Stomach smooth muscle (tissue), 2 donors: Measurements from ENCODE around the gene TTC33.

ENCODE experiments used
- H3K27ac ChIP-seq: one replicate; pipeline ENCODE4 v1.7.0; 2013; ENCODE audit warnings: mild to moderate bottlenecking, low read length, inconsistent platforms
- H3K27me3 ChIP-seq, 2 donors: one replicate each; pipeline ENCODE4 v1.7.0; 2013; ENCODE audit warnings: low read length in 2 of 2; ENCODE audit not compliant: insufficient read depth in 2 of 2, control insufficient read depth in 1 of 2
- H3K36me3 ChIP-seq, 2 donors: one replicate each; pipeline ENCODE4 v1.7.0; 2013; ENCODE audit warnings: low read length in 2 of 2; ENCODE audit not compliant: control insufficient read depth in 2 of 2, insufficient read depth in 2 of 2
- H3K4me1 ChIP-seq: one replicate; pipeline ENCODE4 v1.7.0; 2013; ENCODE audit warnings: low read length; ENCODE audit not compliant: control insufficient read depth, insufficient read depth
- H3K4me3 ChIP-seq, 2 donors: one replicate each; pipeline ENCODE4 v1.7.0; 2013; ENCODE audit warnings: low read length in 2 of 2
- H3K9ac ChIP-seq, 2 donors: one replicate each; pipeline ENCODE4 v1.7.0; 2013; ENCODE audit warnings: low read length in 2 of 2, mild to moderate bottlenecking in 1 of 2
- H3K9me3 ChIP-seq, 2 donors: one replicate each; pipeline ENCODE4 v1.7.0; 2013; ENCODE audit warnings: low read length in 2 of 2; ENCODE audit not compliant: control insufficient read depth in 2 of 2
- donor health status: healthy.
- donor health status: Pancreatic carcinoma.

The TTC33 gene

DNA sequence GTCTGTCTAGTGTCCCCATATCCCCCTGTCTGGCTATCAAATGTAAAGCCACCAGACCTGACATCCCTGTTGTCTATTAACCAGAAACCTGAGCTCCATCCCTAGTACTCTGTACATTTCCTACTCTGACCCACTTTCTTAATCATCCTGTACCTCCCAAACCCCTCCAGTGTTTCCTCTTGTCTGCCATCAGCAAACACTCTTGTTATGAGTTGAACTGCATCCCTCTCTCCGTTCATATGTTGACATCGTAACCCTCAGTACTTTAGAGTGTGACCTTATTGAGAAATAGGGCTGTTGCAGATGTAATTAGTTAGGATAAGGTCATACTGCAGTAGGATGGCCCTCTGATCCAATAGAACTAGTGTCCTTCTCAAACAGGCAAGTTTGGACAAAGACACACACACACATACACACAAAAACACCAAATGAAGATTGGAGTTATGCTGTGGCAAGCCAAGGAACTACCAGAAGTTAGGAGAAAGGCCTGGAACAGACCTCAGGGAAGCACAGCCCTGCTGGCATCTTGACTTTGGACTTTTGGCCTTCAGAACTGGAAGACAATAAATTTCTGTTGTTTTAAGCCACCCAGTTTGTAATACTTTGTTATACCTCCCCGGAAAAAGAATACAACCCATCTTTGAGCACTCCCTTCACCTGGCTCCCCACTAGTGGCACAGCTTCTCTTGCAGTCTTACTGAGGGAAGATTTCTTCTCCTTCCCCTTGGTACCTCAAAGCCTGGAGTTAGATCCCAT, 256.1 kb downstream of the TTC33 start:
- Histone ChIP-seq H3K36me3 (no peaks in the 10 kb centered on the region), H3K27ac (no peak overlapping the region), H3K4me3 (no peak overlapping the region), H3K4me1 (no peaks in the 10 kb centered on the region), H3K27me3 (no peaks in the 10 kb centered on the region), H3K9me3 (no peaks in the 10 kb centered on the region), H3K9ac (no peak overlapping the region)

DNA sequence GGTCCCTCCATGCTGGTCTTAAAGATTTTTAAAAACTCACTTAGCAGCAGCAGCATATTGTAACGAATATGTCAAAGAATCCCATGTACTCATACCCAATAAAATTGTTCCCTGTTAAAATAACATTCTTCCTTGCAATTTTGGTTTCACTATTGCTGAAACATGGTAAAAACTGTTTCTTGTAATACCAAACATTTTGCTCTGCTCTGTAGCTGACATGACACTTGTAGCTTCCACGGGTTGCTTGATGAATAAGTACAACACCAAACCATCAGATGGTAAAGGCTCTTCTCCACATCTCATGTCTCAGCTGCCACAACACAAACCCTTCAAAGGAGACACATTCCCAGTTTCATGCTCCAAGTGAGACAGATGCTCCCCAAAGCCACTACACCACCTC, 256.8 kb downstream of the TTC33 start:
- Histone ChIP-seq H3K27ac (no peak overlapping the region), H3K4me3 (no peak overlapping the region), H3K9me3 (no peaks in the 10 kb centered on the region), H3K36me3 (no peaks in the 10 kb centered on the region), H3K9ac (no peak overlapping the region), H3K27me3 (no peaks in the 10 kb centered on the region), H3K4me1 (no peaks in the 10 kb centered on the region)

DNA sequence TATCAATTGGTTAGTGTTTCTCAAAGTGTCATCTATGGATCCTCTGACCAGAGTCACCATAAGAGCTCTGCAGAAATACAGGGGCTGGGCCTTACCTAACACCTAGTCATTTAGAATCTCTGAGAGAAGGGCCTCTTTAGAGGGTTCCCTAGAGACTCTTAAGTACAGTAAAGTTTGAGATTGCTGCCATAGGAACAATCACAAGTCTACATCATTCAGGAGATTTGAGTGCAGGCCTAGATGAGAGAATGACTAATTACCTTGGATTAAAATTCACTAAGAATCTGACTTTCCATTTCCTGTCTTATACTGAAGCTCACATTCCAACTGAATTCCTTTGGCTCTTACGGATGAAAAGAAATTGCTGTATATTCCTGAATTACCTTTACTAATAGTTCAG, 258.2 kb downstream of the TTC33 start:
- Histone ChIP-seq H3K9ac (no peak overlapping the region), H3K36me3 (no peaks in the 10 kb centered on the region), H3K27me3 (no peaks in the 10 kb centered on the region), H3K9me3 (no peaks in the 10 kb centered on the region), H3K4me3 (no peak overlapping the region), H3K4me1 (no peaks in the 10 kb centered on the region), H3K27ac (no peak overlapping the region)

DNA sequence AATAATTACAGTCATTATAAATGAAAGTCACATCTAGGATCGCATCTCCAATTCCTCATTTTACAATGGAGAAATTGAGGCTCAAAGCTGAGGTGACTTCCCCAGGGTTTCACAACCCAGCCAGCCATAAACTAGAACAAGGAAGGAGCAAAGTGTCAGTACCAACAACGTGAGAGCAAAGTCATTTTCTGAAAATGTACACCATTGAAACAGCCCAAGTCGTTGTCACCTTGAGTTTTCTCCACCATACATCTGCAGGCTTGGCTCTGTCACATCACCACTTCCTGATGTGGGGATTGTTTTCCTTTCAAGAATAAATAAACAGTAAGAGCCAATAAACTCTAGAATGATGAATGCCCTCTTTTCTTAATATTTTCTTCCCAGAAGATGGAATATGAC, 260.5 kb downstream of the TTC33 start:
- Histone ChIP-seq H3K4me1 (peaks cover 2% of the 10 kb centered on the region), H3K9ac (no peak overlapping the region), H3K4me3 (no peak overlapping the region), H3K27ac (no peak overlapping the region), H3K27me3 (no peaks in the 10 kb centered on the region), H3K9me3 (no peaks in the 10 kb centered on the region), H3K36me3 (no peaks in the 10 kb centered on the region)

DNA sequence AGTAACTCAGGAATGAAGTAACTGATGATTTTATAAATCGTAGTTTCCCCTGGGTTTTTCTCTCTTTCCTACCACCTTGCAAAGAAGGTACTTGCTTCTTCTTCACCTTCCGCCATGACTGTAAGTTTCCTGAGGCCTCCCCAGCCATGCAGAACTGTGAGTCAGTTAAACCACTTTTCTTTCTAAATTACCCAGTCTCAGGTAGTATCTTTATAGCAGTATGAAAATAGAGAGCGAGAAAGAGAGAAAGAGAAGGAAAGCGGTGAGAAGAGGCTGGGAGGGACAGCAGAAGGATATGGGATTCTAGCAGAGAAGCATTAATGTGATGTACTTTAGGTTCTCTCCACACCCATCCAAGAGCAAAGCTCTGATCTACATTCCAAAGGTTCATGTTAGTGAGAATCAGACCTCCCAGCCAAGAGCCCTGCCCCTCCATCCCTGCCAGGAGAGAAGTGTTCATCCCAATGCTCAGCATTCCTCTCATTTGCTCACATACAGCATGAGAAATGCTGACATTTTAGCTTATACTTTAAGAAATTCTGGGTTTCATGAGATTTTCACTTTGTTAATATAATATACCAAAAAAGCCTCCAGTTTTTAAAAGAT, 261.0 kb downstream of the TTC33 start:
- no peaks in the 10 kb centered on the region for H3K36me3 ChIP-seq
- no peaks in the 10 kb centered on the region for H3K9me3 ChIP-seq
- no peak overlapping the region for H3K9ac ChIP-seq
- no peak overlapping the region for H3K27ac ChIP-seq
- no peak overlapping the region for H3K4me3 ChIP-seq
- peaks cover 4% of the 10 kb centered on the region for H3K4me1 ChIP-seq
- H3K27me3 ChIP-seq = no peaks in the 10 kb centered on the region

DNA sequence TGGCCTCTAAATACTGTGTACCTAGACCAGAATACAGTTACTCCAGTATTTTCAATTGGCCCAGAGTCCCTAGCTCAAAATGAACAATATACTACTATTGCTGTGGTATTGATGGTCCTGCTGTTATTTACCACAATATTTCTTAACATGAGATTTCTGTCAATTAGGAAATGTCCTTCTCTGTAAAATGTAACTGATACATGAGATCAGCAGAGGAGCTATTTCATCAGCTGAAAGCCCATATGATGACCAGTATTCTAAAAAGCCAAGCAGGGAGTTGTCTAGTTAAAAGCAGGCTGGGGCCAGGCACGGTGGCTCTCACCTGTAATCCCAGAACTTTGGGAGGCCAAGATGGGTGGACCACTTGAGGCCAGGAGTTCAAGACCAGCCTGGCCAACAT, 263.7 kb downstream of the TTC33 start:
- peaks cover 4% of the 10 kb centered on the region for H3K4me1 ChIP-seq
- H3K9me3 ChIP-seq = no peaks in the 10 kb centered on the region
- H3K36me3 ChIP-seq = no peaks in the 10 kb centered on the region
- no peak overlapping the region for H3K9ac ChIP-seq
- H3K4me3 ChIP-seq = no peak overlapping the region
- H3K27ac ChIP-seq = no peak overlapping the region
- no peaks in the 10 kb centered on the region for H3K27me3 ChIP-seq

DNA sequence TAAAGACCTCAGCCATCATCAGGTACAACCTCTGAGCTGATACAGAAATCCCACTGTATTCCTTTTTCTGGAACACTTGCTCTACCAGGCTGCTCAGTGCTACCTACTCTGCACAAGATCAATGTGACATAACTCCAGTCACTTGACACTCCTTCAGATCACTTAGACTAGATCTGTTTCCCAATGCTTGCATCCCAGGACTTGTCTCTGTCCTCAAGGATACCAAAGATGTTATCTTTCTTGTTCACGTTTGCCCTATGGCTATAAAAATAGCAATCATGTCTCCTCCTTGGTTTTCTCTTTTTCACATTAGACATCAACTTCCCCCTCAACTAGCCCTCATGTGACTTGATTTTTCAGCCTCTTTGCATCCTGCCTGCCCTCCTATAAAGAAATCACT, 264.1 kb downstream of the TTC33 start:
- Histone ChIP-seq H3K36me3 (no peaks in the 10 kb centered on the region), H3K4me3 (no peak overlapping the region), H3K9ac (no peak overlapping the region), H3K4me1 (peaks cover 4% of the 10 kb centered on the region), H3K9me3 (no peaks in the 10 kb centered on the region), H3K27me3 (no peaks in the 10 kb centered on the region), H3K27ac (no peak overlapping the region)

DNA sequence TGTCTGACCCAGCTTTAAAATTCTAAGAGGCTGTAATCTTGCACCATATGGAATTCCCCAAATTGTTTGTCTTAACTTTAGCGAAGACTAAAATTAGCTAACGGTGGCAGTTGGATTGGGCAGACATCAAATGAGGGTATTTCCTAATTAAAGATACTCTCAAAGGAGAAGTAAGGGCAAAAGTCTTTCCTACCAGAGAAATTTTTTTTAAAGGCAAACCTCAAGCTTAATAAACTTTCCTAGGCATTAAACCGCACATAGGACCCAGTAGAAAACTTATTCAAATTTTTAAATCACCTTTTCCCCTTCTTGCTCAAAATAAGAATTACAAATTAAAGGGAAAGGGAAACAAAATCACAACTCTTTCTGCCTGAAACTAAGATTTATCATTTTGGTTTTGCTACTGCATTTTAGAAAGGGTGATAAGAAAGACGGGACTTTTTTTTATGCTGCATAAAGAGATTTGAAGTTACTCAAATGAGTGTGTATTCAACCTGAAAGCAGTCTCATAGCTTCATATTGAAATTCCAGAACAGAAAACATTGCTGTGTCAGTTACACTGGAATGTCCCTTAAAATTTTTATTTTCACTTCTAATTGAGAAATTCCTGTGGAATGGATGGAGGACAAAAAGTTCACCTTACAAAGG, 265.2 kb downstream of the TTC33 start:
- Histone ChIP-seq H3K4me1 (peaks cover 4% of the 10 kb centered on the region), H3K9me3 (no peaks in the 10 kb centered on the region), H3K27me3 (no peaks in the 10 kb centered on the region), H3K4me3 (no peak overlapping the region), H3K36me3 (no peaks in the 10 kb centered on the region), H3K27ac (no peak overlapping the region), H3K9ac (no peak overlapping the region)

DNA sequence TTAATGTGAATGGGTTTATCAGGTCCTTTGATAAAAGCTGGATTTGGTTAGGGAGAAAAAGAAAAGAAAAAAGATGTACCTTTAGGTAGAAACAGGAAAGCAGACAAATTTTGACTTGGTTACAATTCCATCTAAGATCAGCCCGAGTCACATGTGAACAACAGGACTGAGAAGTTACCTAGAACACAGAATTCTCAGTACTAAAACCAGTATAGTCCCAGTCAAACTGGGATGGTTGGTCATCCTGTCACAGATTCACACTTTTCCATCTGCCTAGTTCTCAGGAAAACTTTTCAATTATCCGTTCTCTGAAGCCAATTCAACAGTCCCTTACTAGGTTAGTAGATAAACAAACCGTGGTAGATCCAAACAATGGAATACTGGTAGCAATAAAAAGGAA, 266.3 kb downstream of the TTC33 start:
- no peaks in the 10 kb centered on the region for H3K9me3 ChIP-seq
- no peak overlapping the region for H3K9ac ChIP-seq
- H3K4me3 ChIP-seq = no peak overlapping the region

DNA sequence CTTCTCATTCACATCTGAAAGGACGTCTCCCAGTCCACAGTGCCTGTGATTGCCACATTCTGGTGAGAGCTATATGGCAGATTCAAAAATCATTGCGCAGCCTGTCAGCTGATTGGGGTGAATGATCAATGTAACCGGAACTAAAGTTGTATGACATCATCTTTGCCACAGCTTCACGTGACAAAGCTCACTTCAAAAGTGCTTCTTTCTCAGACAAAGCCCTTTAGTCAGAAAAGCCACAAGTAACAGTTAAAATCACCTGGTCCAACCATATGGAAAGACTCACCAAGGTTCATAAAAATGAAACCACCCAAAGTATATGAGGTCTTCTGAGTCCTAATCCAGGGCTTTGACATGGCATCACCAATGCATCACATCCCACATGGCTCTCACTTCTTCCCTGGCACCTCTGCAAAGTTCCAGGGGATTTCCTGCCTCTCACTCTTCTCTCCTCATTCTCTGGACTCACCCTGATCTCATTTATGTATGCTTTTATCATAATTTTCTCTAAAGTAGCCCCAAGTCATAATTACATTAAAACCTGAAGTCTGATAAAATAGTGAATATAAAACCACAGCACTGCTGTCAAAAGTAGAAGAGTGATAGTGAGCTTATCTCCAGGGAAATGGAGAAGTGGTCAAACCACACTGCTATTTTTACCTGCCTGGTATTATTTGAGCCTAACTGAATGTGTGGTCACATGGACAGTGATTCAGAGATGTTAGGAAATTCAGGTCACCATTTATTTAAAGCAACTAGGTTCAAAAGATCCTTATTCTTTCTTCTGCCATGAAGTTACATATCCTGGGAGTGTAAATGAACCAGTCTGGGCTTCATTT, 269.1 kb downstream of the TTC33 start:
- no peak overlapping the region for H3K4me3 ChIP-seq
- H3K4me1 ChIP-seq = peaks cover 4% of the 10 kb centered on the region
- H3K9me3 ChIP-seq = no peaks in the 10 kb centered on the region
- H3K36me3 ChIP-seq = no peaks in the 10 kb centered on the region
- H3K27ac ChIP-seq = no peak overlapping the region
- no peaks in the 10 kb centered on the region for H3K27me3 ChIP-seq
- H3K9ac ChIP-seq = no peak overlapping the region

More for the DNA sequence above, 266.3 kb downstream of the TTC33 start:
- H3K36me3 ChIP-seq = no peaks in the 10 kb centered on the region
- H3K27me3 ChIP-seq = no peaks in the 10 kb centered on the region
- no peak overlapping the region for H3K27ac ChIP-seq
- peaks cover 4% of the 10 kb centered on the region for H3K4me1 ChIP-seq
